HG02623 (cell line): Measurements from ENCODE around the gene ZNF148.

Source experiments
- ATAC-seq: cut with Tn5 transposase; IDR thresholded peaks from one replicate; pipeline ENCODE4 v1.9.1; 2021; ENCODE audit warnings: moderate library complexity; ENCODE audit not compliant: unreplicated experiment

ZNF148 gene

DNA sequence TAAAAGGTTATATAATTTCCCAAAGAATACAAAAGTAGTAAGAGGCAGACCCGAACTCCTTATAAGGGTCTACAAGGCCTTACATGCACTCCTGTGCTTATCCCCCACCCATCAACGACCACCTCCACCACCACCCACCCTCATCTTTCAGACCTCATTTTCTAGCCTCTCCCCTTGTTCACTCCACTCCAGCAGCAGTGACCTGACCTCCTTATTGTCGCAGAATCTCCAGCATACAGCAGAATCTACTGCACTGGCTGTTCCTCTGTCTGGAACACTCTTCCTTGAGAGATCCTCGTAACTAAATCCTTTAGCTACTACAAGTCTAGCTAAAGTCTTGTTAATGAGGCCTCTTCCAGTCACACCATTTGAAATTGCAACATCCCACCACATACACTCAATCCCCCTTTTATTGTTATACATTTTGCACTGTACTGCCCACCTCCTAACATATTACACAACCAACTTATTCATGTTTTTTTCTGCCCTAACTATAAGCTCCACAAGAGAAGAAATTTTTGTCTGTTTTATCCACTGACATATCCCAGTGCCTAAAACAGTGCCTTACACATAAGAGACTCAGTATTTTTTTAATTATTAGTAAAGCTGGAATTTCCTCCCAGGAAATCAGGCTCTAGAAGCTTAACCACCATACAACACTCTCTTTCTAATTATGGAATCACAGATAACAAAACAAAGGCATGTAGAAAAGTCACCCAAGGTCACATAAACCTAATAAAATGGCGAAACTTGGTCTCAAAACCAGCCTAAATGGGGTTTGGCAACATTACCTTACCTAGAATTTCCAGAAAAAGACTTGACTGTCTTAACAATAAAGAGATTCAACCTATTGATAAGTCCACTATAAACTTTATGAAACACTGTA is 40.2 kb downstream of the ZNF148 start:
- no peak for ATAC-seq

DNA sequence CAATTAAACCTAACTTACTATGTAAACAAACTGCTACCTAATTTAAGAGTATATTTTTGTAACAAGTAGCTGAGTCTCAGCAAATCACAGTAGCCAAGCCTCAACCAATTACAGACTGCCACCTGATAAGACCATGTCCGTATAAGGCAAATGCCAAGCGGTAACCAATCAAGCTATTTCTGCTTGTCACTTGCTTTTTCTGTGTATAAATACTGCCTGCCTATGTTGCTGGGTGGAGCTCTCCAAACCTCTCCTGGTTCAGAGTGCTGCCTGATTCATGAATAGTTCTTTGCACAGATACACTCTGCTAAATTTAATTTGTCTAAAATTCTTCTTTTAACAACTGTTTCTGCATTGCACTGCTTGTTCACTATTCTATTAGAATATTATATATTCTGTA is 42.6 kb downstream of the ZNF148 start:
- ATAC-seq = no peak

DNA sequence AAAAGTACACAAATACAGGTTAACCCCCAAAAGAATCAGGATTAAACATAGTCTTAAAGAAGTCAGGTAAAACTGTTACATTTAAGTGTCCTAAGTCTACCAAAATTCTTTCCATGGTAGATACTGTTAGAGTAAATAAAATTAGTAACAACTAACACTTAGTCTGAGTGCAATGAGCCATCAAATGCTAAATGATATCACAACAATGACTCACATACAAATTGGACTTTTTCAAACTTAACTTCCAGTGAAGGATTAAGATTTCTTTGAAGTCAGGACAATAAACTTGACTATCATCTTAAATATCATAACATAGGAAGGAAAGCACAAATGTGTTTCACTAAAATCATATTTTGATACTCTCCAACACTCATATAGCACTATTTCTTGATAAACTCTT is 43.9 kb downstream of the ZNF148 start:
- ATAC-seq = no peak

DNA sequence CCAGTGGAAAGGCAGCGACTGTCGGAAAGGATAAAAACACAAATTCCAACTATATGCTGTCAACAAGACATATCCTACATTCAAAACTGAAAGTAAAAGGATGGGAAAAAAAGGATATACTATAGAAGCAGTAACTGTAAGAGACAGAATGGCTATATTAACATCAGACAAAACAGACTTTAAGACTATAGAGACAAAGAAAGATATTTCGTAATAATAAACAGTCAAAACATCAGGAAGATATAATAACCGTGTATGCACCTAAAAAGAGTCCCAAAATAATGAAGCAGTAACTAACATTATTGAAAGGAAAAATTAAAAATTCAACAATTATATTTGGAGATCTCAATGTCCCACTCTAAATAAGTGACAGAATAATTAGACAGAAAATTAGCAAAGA is 48.2 kb downstream of the ZNF148 start:
- no peak for ATAC-seq

DNA sequence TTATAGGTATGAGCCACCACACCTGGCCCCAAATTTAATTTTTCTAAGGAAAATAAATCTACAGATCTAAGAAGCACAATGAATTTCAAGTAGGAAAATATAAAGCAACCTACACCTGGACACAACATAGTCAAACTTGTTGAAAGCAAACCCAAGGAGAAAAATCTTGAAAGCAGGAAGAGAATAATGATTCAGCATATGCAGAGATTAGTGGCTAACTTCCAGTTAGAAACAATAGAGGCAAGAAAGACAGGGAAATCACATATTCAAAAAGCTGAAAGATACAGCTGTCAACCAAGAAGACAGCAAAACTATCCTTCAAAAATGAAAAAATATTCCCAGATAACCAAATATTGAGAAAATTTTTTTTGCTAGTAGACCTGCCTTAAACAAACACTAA is 49.4 kb downstream of the ZNF148 start:
- no peak for ATAC-seq

DNA sequence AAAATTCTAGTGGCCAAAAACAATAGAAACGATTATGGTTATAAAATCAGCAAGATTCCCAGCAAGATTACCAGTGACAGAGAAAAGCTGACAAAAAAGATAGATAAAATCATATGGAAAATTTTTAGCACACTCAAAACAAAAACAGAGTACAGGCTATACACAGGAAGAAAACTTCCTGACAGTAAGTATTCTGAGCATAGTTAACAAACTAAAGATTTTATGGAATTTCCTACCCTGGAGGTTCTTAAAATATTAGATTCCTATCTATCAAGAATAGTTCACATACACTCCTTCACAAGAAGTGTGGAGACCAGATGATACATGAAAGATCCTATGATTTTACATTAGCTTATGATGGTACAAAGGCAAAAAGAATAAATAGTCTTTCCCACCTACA is 50.8 kb downstream of the ZNF148 start:
- no peak for ATAC-seq

DNA sequence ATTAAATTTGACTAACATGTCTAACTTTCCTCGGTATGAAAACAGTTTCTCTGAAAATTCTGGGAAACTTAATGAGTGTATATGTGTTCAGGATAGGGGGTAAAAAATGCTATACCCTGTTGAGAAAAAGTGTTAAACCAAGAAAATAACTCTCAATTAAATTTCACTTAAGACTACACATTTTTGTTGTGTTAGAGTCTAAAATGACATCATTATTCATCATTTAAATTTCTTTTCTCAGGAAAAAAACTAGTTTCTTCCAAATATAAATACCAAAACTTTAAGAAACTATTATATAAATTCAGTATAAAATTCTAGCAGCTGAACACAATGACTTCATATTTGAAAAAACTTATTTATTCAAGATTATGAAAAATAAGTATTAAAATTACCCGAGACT is 52.2 kb downstream of the ZNF148 start:
- ATAC-seq = no peak

DNA sequence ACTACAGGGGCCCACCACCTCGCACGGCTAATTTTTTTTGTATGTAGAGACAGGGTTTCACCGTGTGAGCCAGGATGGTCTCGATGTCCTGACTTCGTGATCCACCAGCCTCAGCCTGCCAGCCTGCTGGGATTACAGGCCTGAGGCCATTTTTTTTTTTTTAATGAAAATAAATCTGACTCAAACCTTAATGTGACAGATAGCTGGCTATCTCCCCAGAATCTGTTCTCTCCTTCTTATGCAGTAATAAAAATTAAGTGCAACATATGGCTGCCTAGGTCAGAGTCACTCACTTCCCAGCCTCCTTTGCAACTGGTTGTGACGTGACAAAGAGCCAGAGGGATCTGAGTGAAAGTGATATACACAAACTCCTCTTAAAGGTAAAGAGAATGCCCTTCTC is 53.0 kb downstream of the ZNF148 start:
- ATAC-seq = no peak

DNA sequence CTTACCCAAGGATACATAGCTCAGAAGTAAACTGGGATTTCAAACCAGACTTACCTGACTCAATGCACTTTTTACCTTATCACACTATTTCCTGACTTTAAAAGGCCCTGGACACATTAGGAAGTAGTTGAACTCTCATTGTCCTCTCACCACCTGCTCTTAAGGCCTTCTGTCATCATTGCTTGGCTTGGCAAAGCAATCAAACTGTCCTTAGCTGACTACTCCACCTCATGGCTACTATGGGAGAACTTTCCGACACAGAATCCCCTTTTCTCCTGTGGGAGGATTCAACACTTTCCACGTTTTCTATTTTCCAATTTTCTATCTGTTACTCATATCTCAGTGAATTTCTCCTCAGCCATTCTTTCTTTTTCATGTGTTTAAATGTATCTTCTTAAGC is 55.4 kb downstream of the ZNF148 start:
- no peak for ATAC-seq

DNA sequence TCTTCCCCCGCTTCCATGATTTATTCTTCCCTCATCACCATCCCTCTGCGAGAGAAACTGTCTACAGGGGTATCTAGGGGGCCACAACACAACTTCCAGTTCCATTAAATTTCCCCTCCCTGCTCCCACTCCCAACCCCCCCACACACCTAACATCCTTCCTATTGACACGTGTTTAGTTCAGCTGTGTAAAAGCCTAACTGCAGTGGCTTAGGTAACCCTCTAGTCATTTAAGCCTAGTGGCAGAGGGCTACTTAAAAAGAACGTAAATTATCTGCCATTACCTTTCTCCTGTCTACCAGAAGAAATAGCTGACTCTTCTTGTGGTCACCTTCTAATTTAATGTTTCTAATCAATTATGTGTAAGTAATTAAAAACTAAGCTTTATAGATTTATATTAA is 56.3 kb downstream of the ZNF148 start:
- ATAC-seq = no peak

DNA sequence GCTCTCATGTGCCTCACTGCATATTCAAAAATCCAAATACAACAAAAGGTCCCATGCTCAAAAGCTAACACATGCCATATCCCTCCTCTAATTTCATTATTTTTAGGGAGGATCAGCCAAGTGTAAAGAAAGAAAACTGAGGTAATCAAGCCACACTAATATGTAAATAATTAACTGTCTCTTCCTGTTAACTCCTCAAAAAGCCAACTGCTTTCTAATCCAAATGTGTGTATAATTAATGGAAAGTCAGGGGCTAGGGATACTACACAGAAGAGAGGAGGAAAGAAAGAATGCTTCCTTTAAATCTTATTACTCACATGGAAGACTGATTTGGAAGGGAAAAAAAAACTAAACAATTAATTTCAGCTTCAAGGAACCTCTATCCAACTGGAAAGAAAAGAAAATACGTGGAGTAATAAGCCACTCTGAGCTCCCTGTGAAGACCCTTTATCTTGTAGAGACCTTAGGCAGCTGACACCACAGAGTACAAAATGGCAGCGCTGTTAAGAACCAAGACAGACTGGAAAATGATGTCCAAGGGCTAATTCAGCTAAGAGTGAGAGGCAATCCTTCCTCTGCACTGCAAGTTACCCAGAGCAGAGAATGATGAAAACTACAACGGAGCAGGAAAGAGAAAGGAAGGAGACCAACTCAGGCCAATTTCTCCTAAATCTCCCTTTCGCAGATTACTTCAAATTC is 56.8 kb downstream of the ZNF148 start:
- ATAC-seq = no peak

DNA sequence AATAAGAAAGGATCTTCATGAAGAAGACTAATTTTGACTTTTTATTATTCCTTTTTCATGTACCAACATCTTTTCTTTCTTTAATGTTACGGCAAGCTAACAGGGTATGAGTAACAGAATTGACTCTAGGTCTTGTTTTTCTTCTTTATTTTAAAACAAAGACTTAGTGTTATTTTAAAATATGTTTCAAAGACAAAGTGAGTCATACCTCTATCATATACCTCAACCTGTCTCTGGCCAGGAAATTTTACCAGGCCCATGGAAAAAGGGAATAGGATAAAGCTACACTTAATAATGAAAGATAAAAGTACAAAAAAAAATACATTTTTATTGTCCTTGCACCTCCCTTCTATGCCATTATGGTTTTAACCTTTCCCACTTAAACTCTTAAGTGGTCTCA is 57.4 kb downstream of the ZNF148 start:
- ATAC-seq = no peak

DNA sequence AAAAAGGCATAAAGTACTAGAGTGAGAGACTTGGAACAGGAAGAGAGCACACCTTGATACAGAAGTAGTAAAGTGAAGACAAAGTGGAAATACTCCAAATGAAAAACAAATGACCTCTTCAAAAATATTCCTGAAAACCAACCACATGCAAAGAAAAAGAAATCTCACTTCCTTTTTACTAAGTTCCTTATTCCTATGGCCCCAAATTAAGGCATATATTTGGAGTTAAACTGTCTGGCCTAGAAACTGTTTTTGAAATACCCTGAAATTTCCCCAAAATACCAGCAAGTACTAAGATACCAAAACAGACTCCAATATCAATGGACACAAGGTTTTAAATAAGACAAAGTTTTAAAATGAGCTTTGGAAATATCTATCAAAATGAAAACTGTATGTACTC is 58.2 kb downstream of the ZNF148 start:
- no peak for ATAC-seq

DNA sequence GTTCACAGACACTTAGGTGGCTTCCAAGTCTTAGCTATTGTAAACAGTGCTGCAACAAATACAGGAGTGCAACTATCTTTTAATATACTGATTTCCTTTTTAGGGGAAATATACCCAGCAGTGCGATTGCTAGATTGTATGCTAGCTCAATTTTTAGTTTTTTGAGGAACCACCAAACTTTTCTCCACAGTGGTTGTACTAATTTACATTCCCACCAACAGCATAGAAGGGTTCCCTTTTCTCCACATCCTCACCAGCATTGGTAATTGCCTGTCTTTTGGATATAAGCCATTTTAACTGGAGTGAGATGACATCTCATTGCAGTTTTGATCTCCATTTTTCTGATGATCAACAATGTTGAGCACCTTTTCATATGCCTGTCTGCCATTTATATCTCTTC is 58.9 kb downstream of the ZNF148 start:
- ATAC-seq = no peak

DNA sequence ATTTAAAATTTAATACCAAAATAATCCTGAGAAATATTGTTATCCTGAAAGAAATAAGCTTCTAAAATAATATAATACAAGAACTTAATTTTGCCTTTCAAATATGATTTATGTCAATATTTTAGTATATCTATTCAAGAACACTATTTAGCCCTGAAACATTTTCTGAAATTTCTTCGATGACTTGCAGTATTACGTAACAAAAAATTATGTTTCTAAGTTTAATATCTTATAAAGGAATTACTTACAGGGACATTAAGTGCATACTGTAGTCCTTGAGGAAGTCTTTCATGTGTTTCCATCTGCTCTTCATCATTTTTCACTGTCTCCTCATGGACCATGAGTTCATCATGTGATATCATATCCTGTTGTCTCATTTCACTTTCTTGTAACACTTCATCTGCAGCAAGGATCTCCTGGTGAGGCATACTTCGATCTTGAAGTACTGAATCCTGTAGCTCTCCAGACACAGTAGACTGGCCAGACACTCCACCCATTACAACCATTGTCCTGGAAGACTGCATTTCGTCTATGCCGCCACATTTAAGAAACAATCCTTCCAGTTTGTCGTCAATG is 62.0 kb downstream of the ZNF148 start:
- no peak for ATAC-seq

DNA sequence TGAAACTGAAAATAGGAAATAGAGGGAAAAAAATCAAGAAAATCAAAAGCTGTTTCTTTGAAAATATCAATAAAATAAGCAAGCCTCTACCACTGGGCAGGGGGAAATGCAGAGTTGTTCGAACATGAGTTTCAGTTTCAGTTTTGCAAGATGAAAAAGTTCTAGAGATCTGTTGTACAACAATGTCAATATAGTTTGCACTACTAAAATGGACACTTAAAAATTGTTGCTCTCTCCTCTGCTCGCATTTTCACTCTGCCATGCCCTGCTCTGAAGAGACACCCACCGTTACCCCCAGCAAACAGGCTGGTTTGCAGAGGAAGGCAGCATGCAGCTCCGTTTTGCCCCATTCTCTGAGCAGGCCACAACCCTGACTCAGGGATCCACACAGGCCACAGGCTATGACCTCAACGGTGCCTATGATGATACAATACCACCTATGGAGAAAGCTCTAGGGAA is 64.5 kb downstream of the ZNF148 start:
- ATAC-seq = no peak

DNA sequence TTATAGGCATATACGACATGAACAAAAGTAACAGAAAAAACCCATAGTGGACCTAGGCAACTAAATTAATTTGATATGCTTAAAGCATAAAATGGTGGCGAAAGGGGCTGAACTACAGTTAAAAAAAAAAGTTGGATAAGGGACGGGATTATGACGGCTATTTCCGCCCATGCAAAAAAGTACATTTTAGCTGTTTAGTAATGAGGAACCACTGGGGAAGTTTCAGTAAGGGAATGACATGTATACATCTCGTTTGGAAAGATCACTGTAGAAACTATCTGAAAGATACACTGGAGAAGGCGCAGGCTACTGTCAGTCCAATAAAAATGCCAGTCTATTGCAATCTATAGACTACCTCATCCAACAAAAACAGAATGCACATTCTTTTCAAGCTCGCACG is 65.6 kb downstream of the ZNF148 start:
- no peak for ATAC-seq

DNA sequence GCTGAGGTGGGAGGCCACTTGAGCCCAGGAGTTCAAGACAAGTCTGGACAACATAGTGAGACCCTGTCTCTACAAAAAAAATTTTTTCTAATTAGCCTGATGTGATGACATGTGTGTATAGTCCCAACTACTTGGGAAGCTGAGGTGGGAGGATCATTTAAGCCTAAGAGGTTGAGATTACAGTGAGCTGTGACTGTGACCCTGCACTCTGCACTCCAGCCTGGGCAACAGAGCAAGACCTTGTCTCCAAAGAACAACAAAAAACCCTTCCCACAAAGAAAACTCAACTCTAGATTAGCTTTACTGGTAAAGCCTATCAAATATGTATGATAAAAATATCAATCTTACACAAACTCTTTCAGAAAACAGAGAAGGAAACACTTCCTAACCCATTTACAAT is 68.5 kb downstream of the ZNF148 start:
- no peak for ATAC-seq

DNA sequence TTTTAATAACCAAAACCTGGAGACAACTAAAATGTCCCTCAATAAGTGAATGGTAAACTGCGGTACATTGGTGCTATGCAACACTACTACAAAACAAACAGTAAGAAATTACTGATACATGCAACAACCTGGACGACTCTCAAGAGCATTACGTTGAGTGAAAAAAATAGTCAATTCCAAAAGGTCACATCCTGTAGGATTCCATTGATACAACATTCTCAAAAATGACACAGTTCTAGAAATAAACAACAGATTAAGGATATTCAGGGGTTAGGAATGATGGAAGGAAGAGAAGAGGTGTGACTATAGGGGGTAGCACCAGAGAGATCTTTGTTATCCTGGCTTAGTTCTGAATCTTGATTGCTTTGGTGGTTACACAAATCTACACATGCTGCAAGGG is 72.2 kb downstream of the ZNF148 start:
- ATAC-seq = no peak

DNA sequence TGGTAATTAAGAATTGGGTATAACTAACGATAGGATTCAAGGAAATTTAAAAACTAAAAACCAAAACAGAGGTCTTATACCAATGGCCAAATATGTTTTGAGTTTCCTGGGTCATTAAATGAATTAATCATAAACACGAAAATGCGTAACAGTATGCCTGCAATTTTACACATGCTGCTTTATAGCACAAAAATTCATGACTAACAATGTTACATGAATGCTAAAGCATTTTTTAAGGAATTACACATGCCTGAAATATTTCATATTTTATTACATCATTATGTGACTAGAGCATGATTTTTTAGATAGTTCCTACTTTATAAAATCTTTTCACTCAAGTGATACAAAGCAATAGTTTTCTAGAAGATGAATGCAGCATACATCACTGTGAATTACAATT is 74.7 kb downstream of the ZNF148 start:
- no peak for ATAC-seq

DNA sequence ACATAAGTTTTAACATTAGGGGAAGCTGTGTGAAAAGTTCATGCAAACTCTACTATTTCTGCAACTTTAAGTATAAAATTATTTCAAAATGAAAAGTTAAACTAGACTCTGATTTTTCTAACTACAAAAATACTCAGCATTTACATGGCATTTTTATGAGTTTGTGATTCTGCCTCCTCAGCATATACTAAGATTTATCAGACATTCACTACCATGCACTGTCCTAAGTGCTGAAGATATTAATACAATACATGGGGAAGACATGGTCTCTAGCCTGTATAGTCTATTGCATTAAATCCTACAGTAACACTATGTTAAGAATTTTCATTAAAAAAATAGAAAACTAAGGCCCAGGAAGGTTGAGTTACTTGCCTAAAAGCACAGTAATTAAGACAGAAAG is 80.7 kb downstream of the ZNF148 start:
- no peak for ATAC-seq

DNA sequence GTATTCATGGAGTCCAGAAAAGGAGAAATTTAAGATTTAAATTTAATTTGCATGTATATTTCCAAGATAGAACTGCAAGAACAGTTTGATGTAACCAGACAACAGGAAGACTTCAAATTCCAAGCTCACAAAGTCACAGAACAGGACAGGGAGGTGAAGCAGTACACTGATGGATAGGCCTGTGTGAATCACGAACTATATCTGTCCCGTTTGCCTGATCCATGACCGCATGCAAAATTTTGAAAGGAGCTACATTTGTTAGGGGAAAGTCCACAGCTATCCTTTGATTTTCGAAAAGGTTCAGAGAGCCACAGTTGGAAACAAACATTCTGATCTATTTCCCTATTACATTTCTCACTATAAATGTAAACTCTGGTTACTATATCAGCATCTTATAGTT is 83.1 kb downstream of the ZNF148 start:
- ATAC-seq = no peak
